ENCODE results near the gene PIGP.
A peak's percentile ranks its signal among the peaks of the same experiment; 100 is the strongest.

Gene PIGP

DNA sequence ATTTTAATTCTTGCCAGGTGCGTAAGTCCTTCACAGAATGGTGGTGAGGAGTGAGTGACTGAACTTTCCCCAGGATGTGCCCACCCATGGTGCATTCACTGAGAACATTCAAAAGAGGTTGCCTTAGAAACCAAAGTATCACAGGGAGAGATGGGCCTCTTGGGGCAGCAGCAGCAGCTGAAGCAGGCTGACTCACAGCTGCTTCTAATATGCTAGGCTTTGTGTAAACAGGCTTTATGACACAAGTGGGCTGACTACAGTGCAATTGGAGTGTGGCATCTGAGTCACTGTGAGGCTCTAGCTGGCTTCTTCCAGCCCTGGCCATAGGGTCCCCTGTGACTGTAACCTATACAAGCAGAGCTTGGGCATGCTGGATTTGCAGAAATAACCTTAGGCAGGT, 12.6 kb downstream of the PIGP start:
- TF ChIP-seq FOXP2 (optimal IDR thresholded peaks at IDR 0.05; ENCODE audit: borderline replicate concordance, extremely low read depth, extremely low read length, insufficient read depth) (peak; percentile 84), SIN3A (IDR thresholded peaks at IDR 0.05; ENCODE audit: borderline replicate concordance, insufficient read depth, low read length) (peak; percentile 53; the same call in 1 of the 2 replicates), TAF1 (IDR thresholded peaks at IDR 0.05; ENCODE audit: borderline replicate concordance, insufficient read depth, low read length) (no peak)
- TF ChIP-seq, protein P1, sequence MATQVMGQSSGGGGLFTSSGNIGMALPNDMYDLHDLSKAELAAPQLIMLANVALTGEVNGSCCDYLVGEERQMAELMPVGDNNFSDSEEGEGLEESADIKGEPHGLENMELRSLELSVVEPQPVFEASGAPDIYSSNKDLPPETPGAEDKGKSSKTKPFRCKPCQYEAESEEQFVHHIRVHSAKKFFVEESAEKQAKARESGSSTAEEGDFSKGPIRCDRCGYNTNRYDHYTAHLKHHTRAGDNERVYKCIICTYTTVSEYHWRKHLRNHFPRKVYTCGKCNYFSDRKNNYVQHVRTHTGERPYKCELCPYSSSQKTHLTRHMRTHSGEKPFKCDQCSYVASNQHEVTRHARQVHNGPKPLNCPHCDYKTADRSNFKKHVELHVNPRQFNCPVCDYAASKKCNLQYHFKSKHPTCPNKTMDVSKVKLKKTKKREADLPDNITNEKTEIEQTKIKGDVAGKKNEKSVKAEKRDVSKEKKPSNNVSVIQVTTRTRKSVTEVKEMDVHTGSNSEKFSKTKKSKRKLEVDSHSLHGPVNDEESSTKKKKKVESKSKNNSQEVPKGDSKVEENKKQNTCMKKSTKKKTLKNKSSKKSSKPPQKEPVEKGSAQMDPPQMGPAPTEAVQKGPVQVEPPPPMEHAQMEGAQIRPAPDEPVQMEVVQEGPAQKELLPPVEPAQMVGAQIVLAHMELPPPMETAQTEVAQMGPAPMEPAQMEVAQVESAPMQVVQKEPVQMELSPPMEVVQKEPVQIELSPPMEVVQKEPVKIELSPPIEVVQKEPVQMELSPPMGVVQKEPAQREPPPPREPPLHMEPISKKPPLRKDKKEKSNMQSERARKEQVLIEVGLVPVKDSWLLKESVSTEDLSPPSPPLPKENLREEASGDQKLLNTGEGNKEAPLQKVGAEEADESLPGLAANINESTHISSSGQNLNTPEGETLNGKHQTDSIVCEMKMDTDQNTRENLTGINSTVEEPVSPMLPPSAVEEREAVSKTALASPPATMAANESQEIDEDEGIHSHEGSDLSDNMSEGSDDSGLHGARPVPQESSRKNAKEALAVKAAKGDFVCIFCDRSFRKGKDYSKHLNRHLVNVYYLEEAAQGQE (IDR thresholded peaks at IDR 0.05; ENCODE audit: insufficient read depth in 1 of 2, low read depth in 2 of 2, low read length in 2 of 2) = no peak

DNA sequence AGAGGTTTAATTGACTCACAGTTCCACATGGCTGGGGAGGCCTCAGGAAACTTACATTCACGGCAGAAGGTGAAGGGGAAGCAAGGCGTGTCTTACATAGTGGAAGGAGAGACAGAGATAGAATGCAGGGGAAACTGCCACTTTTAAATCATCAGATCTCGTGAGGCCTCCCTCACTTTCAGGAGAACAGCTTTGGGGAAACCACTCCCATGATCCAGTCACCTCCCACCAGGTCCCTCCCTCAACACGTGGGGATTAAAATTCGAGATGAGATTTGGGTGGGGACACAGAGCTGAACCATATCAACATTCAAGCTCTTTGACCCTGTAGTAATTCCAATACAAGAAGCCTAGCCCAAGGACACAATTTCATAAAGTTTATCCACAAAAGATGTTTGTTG, 13.7 kb downstream of the PIGP start:
- TF ChIP-seq, protein P1 (IDR thresholded peaks at IDR 0.05; ENCODE audit: insufficient read depth in 1 of 2, low read depth in 2 of 2, low read length in 2 of 2) = no peak
- TF ChIP-seq POLR2AphosphoS5 (IDR thresholded peaks at IDR 0.05; ENCODE audit: low read depth, low read length) = no peak
- TF ChIP-seq FOXP2 (optimal IDR thresholded peaks at IDR 0.05; ENCODE audit: borderline replicate concordance, extremely low read depth, extremely low read length, insufficient read depth) = no peak
- TF ChIP-seq TAF1 (IDR thresholded peaks at IDR 0.05; ENCODE audit: borderline replicate concordance, insufficient read depth, low read length) = no peak
- TF ChIP-seq SIN3A (IDR thresholded peaks at IDR 0.05; ENCODE audit: borderline replicate concordance, insufficient read depth, low read length) = no peak

DNA sequence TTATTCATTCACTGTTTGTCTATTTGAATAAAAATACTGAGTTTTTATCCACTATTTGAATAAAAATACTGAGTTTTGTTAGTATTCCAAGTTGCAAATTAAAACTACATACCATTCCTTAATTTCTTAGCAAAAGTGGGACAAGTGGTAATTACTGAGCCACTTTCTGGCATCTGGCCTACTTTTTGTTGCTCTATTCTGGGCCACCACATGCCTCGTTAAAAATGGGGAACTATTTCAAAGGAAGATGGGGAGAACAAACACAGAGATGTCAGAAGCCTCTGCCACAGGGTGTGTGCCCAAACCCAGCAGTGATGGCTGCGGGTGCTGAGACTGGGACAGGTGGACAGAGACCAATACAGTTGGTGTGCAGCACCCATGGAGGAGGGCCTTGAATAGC, 14.6 kb downstream of the PIGP start:
- TF ChIP-seq TAF1 (IDR thresholded peaks at IDR 0.05; ENCODE audit: borderline replicate concordance, insufficient read depth, low read length) = no peak
- no peak for TF ChIP-seq SIN3A (IDR thresholded peaks at IDR 0.05; ENCODE audit: borderline replicate concordance, insufficient read depth, low read length)
- TF ChIP-seq, protein P1 (IDR thresholded peaks at IDR 0.05; ENCODE audit: insufficient read depth in 1 of 2, low read depth in 2 of 2, low read length in 2 of 2) = no peak
- TF ChIP-seq FOXP2 (optimal IDR thresholded peaks at IDR 0.05; ENCODE audit: borderline replicate concordance, extremely low read depth, extremely low read length, insufficient read depth) = no peak
- no peak for TF ChIP-seq POLR2AphosphoS5 (IDR thresholded peaks at IDR 0.05; ENCODE audit: low read depth, low read length)

DNA sequence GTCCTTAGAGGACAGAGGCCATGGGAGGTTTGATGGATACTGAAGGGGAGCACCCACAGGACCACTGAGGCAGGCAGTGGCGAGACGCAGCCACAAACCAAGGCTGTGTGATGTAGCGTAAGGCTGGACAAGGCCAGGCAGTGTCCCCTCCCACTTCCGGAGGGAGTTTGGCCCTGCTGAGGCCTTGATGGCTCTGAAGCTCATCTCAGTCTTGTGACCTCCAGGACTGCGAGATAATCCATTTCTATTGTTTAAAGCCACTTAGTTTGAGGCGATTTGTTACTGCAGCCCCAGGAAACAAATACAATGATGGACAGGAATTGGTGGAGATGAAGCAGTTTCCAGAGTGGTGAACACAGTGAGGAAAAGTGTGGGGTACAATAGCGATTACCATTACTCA, 15.3 kb downstream of the PIGP start:
- TF ChIP-seq POLR2AphosphoS5 (IDR thresholded peaks at IDR 0.05; ENCODE audit: low read depth, low read length) = no peak
- no peak for TF ChIP-seq FOXP2 (optimal IDR thresholded peaks at IDR 0.05; ENCODE audit: borderline replicate concordance, extremely low read depth, extremely low read length, insufficient read depth)
- TF ChIP-seq TAF1 (IDR thresholded peaks at IDR 0.05; ENCODE audit: borderline replicate concordance, insufficient read depth, low read length) = no peak
- TF ChIP-seq, protein P1 (IDR thresholded peaks at IDR 0.05; ENCODE audit: insufficient read depth in 1 of 2, low read depth in 2 of 2, low read length in 2 of 2) = no peak
- TF ChIP-seq SIN3A (IDR thresholded peaks at IDR 0.05; ENCODE audit: borderline replicate concordance, insufficient read depth, low read length) = no peak

All from PFSK-1 (cell line).